IPS-15b (cell line): Measurements from ENCODE around the gene NCAPH2.
A peak's percentile ranks its signal among the peaks of the same experiment; 100 is the strongest.

ENCODE experiments used
- H3K27me3 ChIP-seq: one replicate; pipeline ENCODE4 v1.6.1; 2013; ENCODE audit warnings: low read length; ENCODE audit not compliant: control insufficient read depth, insufficient read depth
- H3K36me3 ChIP-seq: one replicate; pipeline ENCODE4 v1.6.1; 2013; ENCODE audit warnings: low read length; ENCODE audit not compliant: control insufficient read depth, insufficient read depth
- H3K4me1 ChIP-seq: one replicate; pipeline ENCODE4 v1.6.1; 2013; ENCODE audit warnings: mild to moderate bottlenecking, low read length; ENCODE audit not compliant: control insufficient read depth, insufficient read depth
- H3K4me3 ChIP-seq: one replicate; pipeline ENCODE4 v1.5.1; 2013; ENCODE audit warnings: low read depth, low read length
- H3K9ac ChIP-seq: one replicate; pipeline ENCODE4 v1.6.1; 2013; ENCODE audit warnings: low read depth, mild to moderate bottlenecking, low read length
- H3K9me3 ChIP-seq: one replicate; pipeline ENCODE4 v1.6.1; 2013; ENCODE audit warnings: mild to moderate bottlenecking, low read length; ENCODE audit not compliant: control insufficient read depth, insufficient read depth

NCAPH2 gene

GRCh38 chr22:50486561-50487289, 21.3 kb upstream of the NCAPH2 start, which contains the start of gene MIOX:
Gene MIOX, plus strand, starts transcription at chr22:50486859. Its CDS starts 39 bp downstream, at chr22:50486898.
- Histone ChIP-seq H3K27me3 (no peaks in the 10 kb centered on the region), H3K9ac (no peak within 1 kb of the TSS), H3K4me3 (no peak within 1 kb of the TSS), H3K9me3 (no peaks in the 10 kb centered on the region), H3K4me1 (no peaks in the 10 kb centered on the region), H3K36me3 (no peaks in the 10 kb centered on the region)

GRCh38 chr22:50487290-50488005, 20.6 kb upstream of the NCAPH2 start:
- no peaks in the 10 kb centered on the region for H3K27me3 ChIP-seq
- no peak overlapping the region for H3K9ac ChIP-seq
- no peaks in the 10 kb centered on the region for H3K36me3 ChIP-seq
- no peaks in the 10 kb centered on the region for H3K4me1 ChIP-seq
- no peak overlapping the region for H3K4me3 ChIP-seq
- H3K9me3 ChIP-seq, result no peaks in the 10 kb centered on the region

DNA sequence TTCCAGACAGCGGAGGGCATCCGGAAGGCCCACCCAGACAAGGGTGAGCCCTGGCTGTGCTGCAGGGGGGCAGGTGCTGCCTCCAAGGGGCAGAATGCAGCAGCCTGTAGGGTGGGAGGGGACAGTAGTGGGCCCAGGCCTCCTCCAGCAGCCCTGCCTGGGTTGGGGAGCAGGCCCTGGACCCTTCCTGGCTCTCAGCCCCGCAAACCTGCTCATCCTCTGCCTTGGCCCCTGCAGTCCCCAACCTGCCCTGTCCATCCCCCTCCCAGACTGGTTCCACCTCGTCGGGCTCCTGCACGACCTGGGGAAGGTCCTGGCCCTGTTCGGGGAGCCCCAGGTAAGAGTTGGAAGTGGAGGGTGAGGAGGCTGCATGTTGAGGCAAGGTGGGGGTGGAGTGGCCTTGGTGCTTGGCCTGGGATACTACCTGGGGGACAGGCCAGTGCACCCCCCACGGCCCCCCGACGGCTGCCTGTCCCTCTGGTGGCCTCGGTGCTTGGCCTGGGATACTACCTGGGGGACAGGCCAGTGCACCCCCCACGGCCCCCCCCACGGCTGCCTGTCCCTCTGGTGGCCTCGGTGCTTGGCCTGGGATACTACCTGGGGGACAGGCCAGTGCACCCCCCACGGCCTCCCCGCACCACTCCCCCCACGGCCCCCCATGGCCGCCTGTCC, 19.9 kb upstream of the NCAPH2 start:
- H3K36me3 ChIP-seq, result no peaks in the 10 kb centered on the region
- no peaks in the 10 kb centered on the region for H3K27me3 ChIP-seq
- no peak overlapping the region for H3K4me3 ChIP-seq
- H3K9ac ChIP-seq, result no peak overlapping the region
- H3K4me1 ChIP-seq, result no peaks in the 10 kb centered on the region
- H3K9me3 ChIP-seq, result no peaks in the 10 kb centered on the region

GRCh38 chr22:50488886-50489285, 19.1 kb upstream of the NCAPH2 start:
- Histone ChIP-seq H3K36me3 (no peaks in the 10 kb centered on the region), H3K4me1 (no peaks in the 10 kb centered on the region), H3K9ac (no peak overlapping the region), H3K4me3 (no peak overlapping the region), H3K27me3 (no peaks in the 10 kb centered on the region), H3K9me3 (no peaks in the 10 kb centered on the region)

GRCh38 chr22:50489363-50490243, 18.4 kb upstream of the NCAPH2 start:
- H3K27me3 ChIP-seq, result no peaks in the 10 kb centered on the region
- no peak overlapping the region for H3K4me3 ChIP-seq
- H3K4me1 ChIP-seq, result no peaks in the 10 kb centered on the region

DNA sequence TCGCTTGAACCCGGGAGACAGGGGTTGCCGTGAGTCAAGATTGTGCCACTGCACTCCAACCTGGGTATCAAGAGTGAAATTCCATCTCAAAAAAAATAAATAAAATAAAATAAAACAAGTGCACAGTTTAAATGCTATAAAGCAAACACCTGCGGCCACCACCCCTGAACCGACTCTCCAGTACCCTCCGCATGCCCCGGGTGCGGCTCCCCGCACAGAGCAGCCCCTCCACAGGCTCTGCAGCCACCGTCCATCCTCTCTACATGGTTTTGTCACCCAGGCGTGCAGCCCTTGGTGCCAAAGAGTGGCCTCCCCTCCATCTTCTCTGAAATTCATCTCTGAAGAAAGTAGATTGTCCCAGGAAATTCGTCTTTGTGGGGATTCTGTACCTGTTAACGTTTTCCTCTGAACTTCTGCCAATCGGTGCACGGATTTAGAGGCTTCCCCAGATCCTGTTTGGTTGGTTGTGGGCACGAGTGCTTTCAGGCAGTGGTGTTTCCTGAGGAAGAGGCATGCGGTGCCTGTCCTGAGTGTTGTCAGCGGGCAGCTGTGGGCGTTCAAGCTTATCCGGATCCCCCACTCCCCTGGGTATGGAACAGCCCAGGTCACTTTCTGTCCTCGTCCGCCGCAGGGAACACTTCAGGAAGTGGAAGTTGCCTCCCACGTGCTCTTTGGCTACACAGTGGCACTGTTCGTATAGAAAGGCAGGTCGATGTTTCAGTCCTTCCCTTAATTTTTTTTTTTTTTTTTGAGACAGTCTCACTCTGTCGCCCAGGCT, 17.3 kb upstream of the NCAPH2 start:
- Histone ChIP-seq H3K9me3 (no peaks in the 10 kb centered on the region), H3K36me3 (no peaks in the 10 kb centered on the region), H3K27me3 (no peaks in the 10 kb centered on the region), H3K4me1 (no peaks in the 10 kb centered on the region), H3K4me3 (no peak overlapping the region), H3K9ac (no peak overlapping the region)

More at GRCh38 chr22:50489363-50490243, 18.4 kb upstream of the NCAPH2 start:
- Histone ChIP-seq H3K9me3 (no peaks in the 10 kb centered on the region), H3K9ac (no peak overlapping the region), H3K36me3 (no peaks in the 10 kb centered on the region)

GRCh38 chr22:50497093-50497492, 10.9 kb upstream of the NCAPH2 start:
- H3K4me3 ChIP-seq, result no peak overlapping the region
- H3K4me1 ChIP-seq, result no peaks in the 10 kb centered on the region
- H3K27me3 ChIP-seq, result no peaks in the 10 kb centered on the region
- H3K9me3 ChIP-seq, result no peaks in the 10 kb centered on the region
- H3K9ac ChIP-seq, result no peak overlapping the region
- no peaks in the 10 kb centered on the region for H3K36me3 ChIP-seq

DNA sequence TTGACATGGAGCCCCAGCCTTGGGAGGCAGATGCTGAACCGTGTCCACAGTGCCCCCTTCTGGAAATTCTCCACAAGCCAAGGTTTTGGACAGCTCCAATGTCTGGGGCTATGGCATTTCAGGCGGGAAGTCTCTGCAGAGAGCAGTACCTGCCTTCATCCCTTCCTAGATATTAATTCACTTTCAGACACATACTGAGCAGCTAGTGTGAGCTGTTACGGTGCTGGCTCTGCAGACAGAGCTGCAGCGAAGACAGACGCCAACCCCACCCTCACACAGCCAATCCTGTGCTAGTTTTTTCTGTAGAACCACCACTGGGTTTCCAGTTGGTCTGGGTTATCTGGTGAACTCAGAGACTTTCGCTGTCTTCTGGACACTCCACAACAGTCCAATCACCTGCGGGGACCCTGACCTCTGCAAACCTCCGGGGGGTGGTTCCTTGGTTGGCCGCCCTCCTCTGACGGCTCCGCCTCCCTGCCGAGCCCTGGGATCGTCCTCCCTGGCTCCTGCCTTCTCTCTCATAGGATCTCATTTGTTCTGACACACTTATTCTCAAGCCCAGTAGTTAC, 9.6 kb upstream of the NCAPH2 start:
- Histone ChIP-seq H3K4me3 (no peak overlapping the region), H3K36me3 (peaks cover 6% of the 10 kb centered on the region), H3K9me3 (no peaks in the 10 kb centered on the region), H3K27me3 (no peaks in the 10 kb centered on the region), H3K9ac (peak overlapping the region; percentile 26), H3K4me1 (no peaks in the 10 kb centered on the region)

- no peak overlapping the region for H3K9ac ChIP-seq
- no peaks in the 10 kb centered on the region for H3K27me3 ChIP-seq
- no peak overlapping the region for H3K4me3 ChIP-seq
- peaks cover 14% of the 10 kb centered on the region for H3K36me3 ChIP-seq
- no peaks in the 10 kb centered on the region for H3K9me3 ChIP-seq
- no peaks in the 10 kb centered on the region for H3K4me1 ChIP-seq
Observed at GRCh38 chr22:50500452-50500851, 7.6 kb upstream of the NCAPH2 start.

- H3K4me1 ChIP-seq, result no peaks in the 10 kb centered on the region
- H3K27me3 ChIP-seq, result no peaks in the 10 kb centered on the region
- H3K9me3 ChIP-seq, result no peaks in the 10 kb centered on the region
- H3K4me3 ChIP-seq, result no peak overlapping the region
- no peak overlapping the region for H3K9ac ChIP-seq
- peaks cover 20% of the 10 kb centered on the region for H3K36me3 ChIP-seq
Observed at GRCh38 chr22:50502096-50502495, 5.9 kb upstream of the NCAPH2 start.
